Measurements from ENCODE around the gene SLC25A52.

The SLC25A52 gene

GRCh38 chr18:31716362-31716761, 44.3 kb downstream of the SLC25A52 start:
- Histone ChIP-seq H3K36me3 (ENCODE audit: control insufficient read depth, insufficient read depth, low read length) (no peaks in the 10 kb centered on the region), H3K4me3 (replicated peaks; ENCODE audit: low read depth, low read length) (no peak overlapping the region), H3K27me3 (replicated peaks; ENCODE audit: control insufficient read depth, insufficient read depth, low read length) (no peaks in the 10 kb centered on the region)
- no peak for TF ChIP-seq CTCF (IDR thresholded peaks at IDR 0.05; ENCODE audit: insufficient read depth, low read length, poor library complexity, severe bottlenecking)
- DNase-seq (ENCODE audit: extremely low read depth, insufficient read length): no peak

GRCh38 chr18:31711365-31712172, 49.1 kb downstream of the SLC25A52 start:
- no peak overlapping the region for H3K4me3 ChIP-seq (replicated peaks; ENCODE audit: low read depth, low read length)
- no peaks in the 10 kb centered on the region for H3K27me3 ChIP-seq (replicated peaks; ENCODE audit: control insufficient read depth, insufficient read depth, low read length)
- TF ChIP-seq CTCF (IDR thresholded peaks at IDR 0.05; ENCODE audit: insufficient read depth, low read length, poor library complexity, severe bottlenecking): no peak
- no peaks in the 10 kb centered on the region for H3K36me3 ChIP-seq (ENCODE audit: control insufficient read depth, insufficient read depth, low read length)
- DNase-seq (ENCODE audit: extremely low read depth, insufficient read length): no peak

GRCh38 chr18:31710826-31711225, 49.9 kb downstream of the SLC25A52 start:
- Histone ChIP-seq H3K36me3 (ENCODE audit: control insufficient read depth, insufficient read depth, low read length) (no peaks in the 10 kb centered on the region), H3K4me3 (replicated peaks; ENCODE audit: low read depth, low read length) (no peak overlapping the region), H3K27me3 (replicated peaks; ENCODE audit: control insufficient read depth, insufficient read depth, low read length) (no peaks in the 10 kb centered on the region)
- peak; percentile 36 for TF ChIP-seq CTCF (IDR thresholded peaks at IDR 0.05; ENCODE audit: insufficient read depth, low read length, poor library complexity, severe bottlenecking)
- DNase-seq (ENCODE audit: extremely low read depth, insufficient read length): no peak

Data from GM06990 (cell line).